ENCODE measurements around the gene LYZL2. TPM values are rescaled to one million over a fixed set of nuclear protein-coding genes. Genes with fewer than 3 reads are reported as not detected.

LYZL2 gene
- total and polyA plus RNA-seq, 4 donors: not detected

DNA sequence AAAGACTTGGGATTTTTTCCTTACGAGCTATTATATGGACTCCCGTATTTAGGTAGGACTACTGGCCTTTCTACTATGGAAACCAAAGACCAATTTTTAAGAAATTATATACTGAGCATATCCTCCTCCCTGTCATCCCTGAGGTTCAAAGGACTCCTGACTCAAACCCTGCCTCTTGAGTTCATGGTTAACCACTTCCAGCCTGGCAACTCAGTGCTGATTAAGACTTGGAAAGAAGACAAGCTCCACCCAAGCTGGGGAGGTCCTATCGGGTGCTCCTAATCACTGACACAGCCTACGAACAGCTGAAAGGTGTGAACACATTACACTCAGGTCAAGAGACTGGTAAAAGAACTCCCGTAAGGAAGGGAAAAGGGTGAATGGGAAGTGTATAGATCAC, 66.8 kb downstream of the LYZL2 start:
- WGBS: 90% methylated on average over 5 of the region's 5 CpGs
- H3K36me3 ChIP-seq (ENCODE audit: control insufficient read depth in 4 of 4, insufficient read depth in 3 of 4, low read depth in 1 of 4, low read length in 3 of 4): no peaks in the 10 kb centered on the region
- H3K9ac ChIP-seq (ENCODE audit: low read depth in 1 of 2, low read length in 2 of 2): no peak overlapping the region
- no peak overlapping the region for H3K4me3 ChIP-seq (ENCODE audit: low read depth in 1 of 3, low read length in 3 of 3)
- no peak for TF ChIP-seq GABPA (IDR thresholded peaks at IDR 0.05 in 1 of 2, conservative IDR thresholded peaks at IDR 0.05 in 1 of 2)
- TF ChIP-seq NR2F2 (IDR thresholded peaks at IDR 0.05): no peak
- TF ChIP-seq RXRA (IDR thresholded peaks at IDR 0.05): no peak
- TF ChIP-seq TAF1 (conservative IDR thresholded peaks at IDR 0.05): no peak
- TF ChIP-seq FOXA1 (IDR thresholded peaks at IDR 0.05): no peak
- TF ChIP-seq FOXA2 (IDR thresholded peaks at IDR 0.05): no peak
- TF ChIP-seq YY1 (IDR thresholded peaks at IDR 0.05): no peak
- TF ChIP-seq HNF4G (IDR thresholded peaks at IDR 0.05): no peak
- TF ChIP-seq RAD21 (IDR thresholded peaks at IDR 0.05): no peak
- H3K27ac ChIP-seq (ENCODE audit: low read depth in 1 of 2, low read length in 2 of 2): no peak overlapping the region
- peaks cover 0 to 5% (median 0%) of the 10 kb centered on the region in 4 donors for H3K4me1 ChIP-seq (ENCODE audit: control insufficient read depth in 4 of 4, insufficient read depth in 4 of 4, low read length in 3 of 4)
- H3K27me3 ChIP-seq (ENCODE audit: control insufficient read depth in 4 of 4, insufficient read depth in 4 of 4, low read length in 3 of 4): no peaks in the 10 kb centered on the region
- no peaks in the 10 kb centered on the region for H3K9me3 ChIP-seq (ENCODE audit: control insufficient read depth in 4 of 4, low read length in 3 of 4)
- no peak for DNase-seq (ENCODE audit: low spot score)

Other genes starting within 250 kb of the LYZL2 start
- 10 to 100 TPM in 1 of 2 donors, 1 to 10 TPM in 1; 7.3 to 11.4 TPM for gene MAP3K8, start 195.6 kb downstream of the LYZL2 start, total RNA-seq
- gene MAP3K8, start 195.6 kb downstream of the LYZL2 start, polyA plus RNA-seq: 1 to 10 TPM; 2.1 to 4.9 TPM

Data from liver (tissue), 9 donors.